Measurements from ENCODE around the gene HOXB9. TPM values are rescaled to one million over a fixed set of nuclear protein-coding genes. Genes with fewer than 3 reads are reported as not detected.

The HOXB9 gene
- total and polyA plus RNA-seq, 2 experiments from 2014 or later: not detected

DNA sequence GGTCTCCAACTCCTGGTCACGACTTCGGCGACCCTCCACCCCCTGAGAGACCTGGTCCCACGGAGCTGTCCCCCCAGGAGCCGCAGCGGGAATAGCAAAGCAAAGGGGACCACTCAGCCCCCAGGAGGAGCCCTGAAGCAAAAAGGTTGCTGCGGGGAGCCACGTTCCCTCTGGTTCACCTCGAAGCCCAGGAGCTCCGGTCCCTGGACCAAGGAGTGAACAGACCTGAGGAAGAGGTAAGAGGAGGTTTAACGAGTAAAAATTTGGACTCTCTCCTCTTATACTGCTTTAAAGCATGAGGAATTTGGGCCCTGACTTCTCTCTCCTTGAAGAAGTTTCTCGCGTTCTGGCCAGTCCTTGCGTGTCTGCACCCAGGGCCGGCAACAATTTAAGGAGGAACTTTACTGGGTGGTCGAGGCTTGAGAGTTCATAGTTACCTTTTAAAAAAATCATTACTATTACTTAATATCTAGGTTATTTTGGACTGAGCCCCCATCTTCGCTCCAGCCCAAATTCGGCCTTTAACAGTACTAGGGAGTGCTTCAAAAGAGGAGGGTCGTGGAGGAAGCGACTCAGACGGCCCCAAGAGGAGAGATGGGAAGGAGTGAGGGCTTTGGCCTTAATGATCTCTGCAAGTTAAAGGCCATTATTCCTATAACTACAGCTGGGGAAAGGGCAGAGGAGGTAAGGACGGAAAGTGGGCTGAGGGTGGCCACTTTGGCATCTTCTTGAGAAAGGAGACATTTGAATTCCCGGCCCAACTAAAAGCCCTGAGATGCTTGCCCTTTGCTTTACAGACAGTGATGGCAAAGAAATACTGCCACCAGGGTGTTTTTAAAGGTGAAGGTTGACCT is 16.9 kb upstream of the HOXB9 start (continued):
- TF ChIP-seq, protein P1, sequence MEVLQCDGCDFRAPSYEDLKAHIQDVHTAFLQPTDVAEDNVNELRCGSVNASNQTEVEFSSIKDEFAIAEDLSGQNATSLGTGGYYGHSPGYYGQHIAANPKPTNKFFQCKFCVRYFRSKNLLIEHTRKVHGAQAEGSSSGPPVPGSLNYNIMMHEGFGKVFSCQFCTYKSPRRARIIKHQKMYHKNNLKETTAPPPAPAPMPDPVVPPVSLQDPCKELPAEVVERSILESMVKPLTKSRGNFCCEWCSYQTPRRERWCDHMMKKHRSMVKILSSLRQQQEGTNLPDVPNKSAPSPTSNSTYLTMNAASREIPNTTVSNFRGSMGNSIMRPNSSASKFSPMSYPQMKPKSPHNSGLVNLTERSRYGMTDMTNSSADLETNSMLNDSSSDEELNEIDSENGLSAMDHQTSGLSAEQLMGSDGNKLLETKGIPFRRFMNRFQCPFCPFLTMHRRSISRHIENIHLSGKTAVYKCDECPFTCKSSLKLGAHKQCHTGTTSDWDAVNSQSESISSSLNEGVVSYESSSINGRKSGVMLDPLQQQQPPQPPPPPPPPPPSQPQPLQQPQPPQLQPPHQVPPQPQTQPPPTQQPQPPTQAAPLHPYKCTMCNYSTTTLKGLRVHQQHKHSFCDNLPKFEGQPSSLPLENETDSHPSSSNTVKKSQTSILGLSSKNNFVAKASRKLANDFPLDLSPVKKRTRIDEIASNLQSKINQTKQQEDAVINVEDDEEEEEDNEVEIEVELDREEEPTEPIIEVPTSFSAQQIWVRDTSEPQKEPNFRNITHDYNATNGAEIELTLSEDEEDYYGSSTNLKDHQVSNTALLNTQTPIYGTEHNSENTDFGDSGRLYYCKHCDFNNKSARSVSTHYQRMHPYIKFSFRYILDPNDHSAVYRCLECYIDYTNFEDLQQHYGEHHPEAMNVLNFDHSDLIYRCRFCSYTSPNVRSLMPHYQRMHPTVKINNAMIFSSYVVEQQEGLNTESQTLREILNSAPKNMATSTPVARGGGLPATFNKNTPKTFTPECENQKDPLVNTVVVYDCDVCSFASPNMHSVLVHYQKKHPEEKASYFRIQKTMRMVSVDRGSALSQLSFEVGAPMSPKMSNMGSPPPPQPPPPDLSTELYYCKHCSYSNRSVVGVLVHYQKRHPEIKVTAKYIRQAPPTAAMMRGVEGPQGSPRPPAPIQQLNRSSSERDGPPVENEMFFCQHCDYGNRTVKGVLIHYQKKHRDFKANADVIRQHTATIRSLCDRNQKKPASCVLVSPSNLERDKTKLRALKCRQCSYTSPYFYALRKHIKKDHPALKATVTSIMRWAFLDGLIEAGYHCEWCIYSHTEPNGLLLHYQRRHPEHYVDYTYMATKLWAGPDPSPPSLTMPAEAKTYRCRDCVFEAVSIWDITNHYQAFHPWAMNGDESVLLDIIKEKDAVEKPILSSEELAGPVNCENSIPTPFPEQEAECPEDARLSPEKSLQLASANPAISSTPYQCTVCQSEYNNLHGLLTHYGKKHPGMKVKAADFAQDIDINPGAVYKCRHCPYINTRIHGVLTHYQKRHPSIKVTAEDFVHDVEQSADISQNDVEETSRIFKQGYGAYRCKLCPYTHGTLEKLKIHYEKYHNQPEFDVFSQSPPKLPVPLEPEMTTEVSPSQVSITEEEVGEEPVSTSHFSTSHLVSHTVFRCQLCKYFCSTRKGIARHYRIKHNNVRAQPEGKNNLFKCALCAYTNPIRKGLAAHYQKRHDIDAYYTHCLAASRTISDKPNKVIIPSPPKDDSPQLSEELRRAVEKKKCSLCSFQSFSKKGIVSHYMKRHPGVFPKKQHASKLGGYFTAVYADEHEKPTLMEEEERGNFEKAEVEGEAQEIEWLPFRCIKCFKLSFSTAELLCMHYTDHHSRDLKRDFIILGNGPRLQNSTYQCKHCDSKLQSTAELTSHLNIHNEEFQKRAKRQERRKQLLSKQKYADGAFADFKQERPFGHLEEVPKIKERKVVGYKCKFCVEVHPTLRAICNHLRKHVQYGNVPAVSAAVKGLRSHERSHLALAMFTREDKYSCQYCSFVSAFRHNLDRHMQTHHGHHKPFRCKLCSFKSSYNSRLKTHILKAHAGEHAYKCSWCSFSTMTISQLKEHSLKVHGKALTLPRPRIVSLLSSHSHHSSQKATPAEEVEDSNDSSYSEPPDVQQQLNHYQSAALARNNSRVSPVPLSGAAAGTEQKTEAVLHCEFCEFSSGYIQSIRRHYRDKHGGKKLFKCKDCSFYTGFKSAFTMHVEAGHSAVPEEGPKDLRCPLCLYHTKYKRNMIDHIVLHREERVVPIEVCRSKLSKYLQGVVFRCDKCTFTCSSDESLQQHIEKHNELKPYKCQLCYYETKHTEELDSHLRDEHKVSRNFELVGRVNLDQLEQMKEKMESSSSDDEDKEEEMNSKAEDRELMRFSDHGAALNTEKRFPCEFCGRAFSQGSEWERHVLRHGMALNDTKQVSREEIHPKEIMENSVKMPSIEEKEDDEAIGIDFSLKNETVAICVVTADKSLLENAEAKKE (CRISPR knock-in tag; IDR thresholded peaks at IDR 0.05): no peak
- no peak for TF ChIP-seq CREB1 (CRISPR knock-in tag; IDR thresholded peaks at IDR 0.05; ENCODE audit: low read depth)
- TF ChIP-seq EZH2phosphoT487 (IDR thresholded peaks at IDR 0.05; ENCODE audit: unreplicated experiment): no peak
- TF ChIP-seq EZH2 (IDR thresholded peaks at IDR 0.05; ENCODE audit: low read depth, unreplicated experiment): peak; percentile 75
- no peak for TF ChIP-seq STAT1 (IDR thresholded peaks at IDR 0.05; ENCODE audit: unreplicated experiment)

- Histone ChIP-seq H3K9me2 (ENCODE audit: insufficient read depth) (no peaks in the 10 kb centered on the region), H2AFZ (0 out of 2 replicates have a peak overlapping the region, but pooled peaks have one; percentile 14), H3K4me1 (ENCODE audit: insufficient read depth) (peaks cover 22% of the 10 kb centered on the region), H3K79me2 (replicated peaks; ENCODE audit: insufficient read depth) (no peaks in the 10 kb centered on the region), H3K27ac (ENCODE audit: low read depth) (no peak overlapping the region), H3K36me3 (ENCODE audit: insufficient read depth) (no peaks in the 10 kb centered on the region; the same call in 1 of the 2 replicates), H3F3A (replicated peaks; ENCODE audit: low read depth) (peaks cover 53% of the 10 kb centered on the region), H3K4me3 (peak overlapping the region; percentile 41; the same call in 1 of the 2 replicates), H3K27me3 (ENCODE audit: insufficient read depth) (peaks cover 100% of the 10 kb centered on the region), H3K4me2 (peak overlapping the region; percentile 67), H4K20me1 (replicated peaks; ENCODE audit: insufficient read depth) (peaks cover 49% of the 10 kb centered on the region)
- peak overlapping the region; percentile 39; the same call in 2 of the 3 replicates for H3K4me3 Mint-ChIP-seq
- no peak overlapping the region for H3K27ac Mint-ChIP-seq
- peak; percentile 90 for DNase-seq (ENCODE audit: low spot score)
- H3K27me3 Mint-ChIP-seq (ENCODE audit: insufficient read depth, low read depth, poor library complexity): peaks cover 100% of the 10 kb centered on the region
- ATAC-seq: peak; percentile 67
- no peaks in the 10 kb centered on the region; the same call in 2 of the 3 replicates for H3K36me3 Mint-ChIP-seq (ENCODE audit: low read depth)
- no peaks in the 10 kb centered on the region; the same call in 2 of the 3 replicates for H3K9me3 Mint-ChIP-seq
- H3K4me1 Mint-ChIP-seq: peaks cover 19% of the 10 kb centered on the region
- no peak for TF ChIP-seq STAT1 (IDR thresholded peaks at IDR 0.05; ENCODE audit: unreplicated experiment)
- TF ChIP-seq POLR2AphosphoS5 (IDR thresholded peaks at IDR 0.05; ENCODE audit: low read depth): peak; percentile 28; the same call in 1 of the 2 replicates
- TF ChIP-seq ZNF331 (CRISPR knock-in tag; IDR thresholded peaks at IDR 0.05; ENCODE audit: low read depth): no peak
Observed at GRCh38 chr17:48642059-48642842, 16.1 kb upstream of the HOXB9 start.
